Activated CD4-positive, alpha-beta T cell treated with anti-CD3 and anti-CD28 coated beads for 24 hours (primary cell): ENCODE measurements around the gene DNAH3.
"Not testable (repeated sequence)": the region's sequence is repeated elsewhere in the genome, so short reads cannot be mapped to it uniquely, and the experiment has no call there.

Source experiments
- DNase-seq, 2 donors: peaks; one replicate each; pipeline ENCODE4 v3.0.0-alpha.2; 2020; ENCODE audit warnings: low read depth in 2 of 2

DNAH3 gene

GRCh38 chr16:21128991-21129390, 21.7 kb downstream of the DNAH3 start:
- no peak for DNase-seq

GRCh38 chr16:21126518-21126917, 24.1 kb downstream of the DNAH3 start:
- no peak for DNase-seq

- DNase-seq, result no peak
Measured at GRCh38 chr16:21125191-21125590, 25.5 kb downstream of the DNAH3 start.

- DNase-seq, result no peak
Measured at GRCh38 chr16:21120976-21121520, 29.6 kb downstream of the DNAH3 start.

- DNase-seq, result no peak
Measured at GRCh38 chr16:21117567-21117966, 33.1 kb downstream of the DNAH3 start.

GRCh38 chr16:21116148-21116693, 34.4 kb downstream of the DNAH3 start:
- no peak for DNase-seq

- not testable (repeated sequence) for DNase-seq
Measured at GRCh38 chr16:21115551-21115950, 35.1 kb downstream of the DNAH3 start.

- no peak for DNase-seq
Measured at GRCh38 chr16:21103941-21104860, 46.4 kb downstream of the DNAH3 start.

GRCh38 chr16:21101631-21102420, 48.8 kb downstream of the DNAH3 start:
- DNase-seq, result peak in 1 of 2 donors; percentile 6

- DNase-seq, result no peak
Measured at GRCh38 chr16:21100447-21100846, 50.2 kb downstream of the DNAH3 start.

- DNase-seq, result no peak
Measured at GRCh38 chr16:21097151-21097550, 53.5 kb downstream of the DNAH3 start.

DNA sequence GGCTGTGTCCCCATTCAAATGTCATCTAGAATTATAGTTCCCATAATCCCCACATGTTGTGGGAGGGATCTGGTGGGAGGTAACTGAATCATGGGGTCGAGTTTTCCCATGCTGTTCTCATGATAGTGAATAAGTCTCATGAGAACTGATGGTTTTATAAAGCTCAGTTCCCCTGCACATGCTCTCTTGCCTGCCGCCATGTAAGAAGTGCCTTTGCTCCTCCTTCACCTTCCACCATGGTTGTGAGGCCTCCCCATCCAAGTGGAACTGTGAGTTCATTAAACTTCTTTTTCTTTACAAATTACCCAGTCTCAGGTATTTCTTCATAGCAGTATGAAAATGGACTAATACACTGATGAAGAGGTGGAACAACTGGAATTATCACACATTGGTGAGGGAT, 55.9 kb downstream of the DNAH3 start:
- not testable (repeated sequence) for DNase-seq

GRCh38 chr16:21092951-21093350, 57.7 kb downstream of the DNAH3 start:
- no peak for DNase-seq

GRCh38 chr16:21088646-21089538, 61.8 kb downstream of the DNAH3 start:
- no peak for DNase-seq

GRCh38 chr16:21088143-21088542, 62.5 kb downstream of the DNAH3 start:
- no peak for DNase-seq

GRCh38 chr16:21084631-21085225, 65.9 kb downstream of the DNAH3 start:
- no peak for DNase-seq

- peak; percentile 26 to 40 for DNase-seq
Measured at GRCh38 chr16:21083729-21084268, 66.8 kb downstream of the DNAH3 start.

DNA sequence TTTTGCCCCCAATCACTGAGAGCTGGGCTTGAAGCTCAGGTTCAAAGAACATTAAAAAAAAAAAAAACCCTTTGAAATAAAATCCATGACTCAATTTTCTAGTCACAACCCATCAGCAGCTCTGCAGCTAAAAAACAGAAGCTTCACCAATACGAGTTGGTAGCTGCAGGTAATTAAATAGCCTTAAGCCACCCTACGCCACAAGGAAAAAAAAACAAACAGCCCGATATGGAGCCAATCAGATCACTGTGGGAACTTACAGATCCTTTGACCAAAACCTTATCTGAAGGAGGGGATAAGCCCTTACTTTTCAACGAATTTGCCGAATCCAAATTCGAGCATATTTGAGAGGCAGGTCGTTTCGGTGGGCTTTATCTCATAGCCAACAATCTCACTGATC, 69.3 kb downstream of the DNAH3 start:
- no peak for DNase-seq

- DNase-seq, result no peak
Measured at GRCh38 chr16:21078563-21078962, 72.1 kb downstream of the DNAH3 start.

DNA sequence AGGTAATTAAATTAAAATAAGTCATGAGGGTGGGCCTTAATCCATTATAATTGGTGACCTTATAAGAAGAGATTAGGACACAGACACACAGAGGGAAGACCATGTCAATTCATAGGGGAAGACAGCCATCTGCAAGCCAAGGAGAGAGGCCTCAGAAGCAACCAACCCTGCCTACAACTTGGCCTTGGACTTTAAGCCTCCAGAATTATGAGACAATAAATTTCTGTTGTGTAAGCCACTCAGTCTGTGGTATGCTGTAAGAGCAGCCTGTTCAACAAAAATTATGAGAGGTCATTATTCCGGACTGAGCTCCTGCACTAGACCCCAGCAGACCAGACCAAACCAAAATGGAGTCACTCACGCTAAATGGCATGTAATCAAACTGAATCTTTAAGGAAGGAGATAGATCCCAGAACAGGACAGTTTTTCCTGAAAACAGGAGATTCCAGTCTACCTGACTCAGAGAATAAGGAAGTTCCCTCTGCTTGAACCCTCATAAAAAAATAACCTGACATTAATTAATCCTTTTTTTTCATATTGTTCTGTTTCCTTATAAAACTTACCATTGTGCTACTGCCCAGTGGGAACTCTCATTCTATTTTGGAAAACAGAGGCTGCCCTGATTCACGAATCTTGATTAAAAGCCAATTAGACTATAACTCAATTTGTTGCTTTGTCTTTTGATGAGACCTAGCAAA, 74.3 kb downstream of the DNAH3 start:
- no peak for DNase-seq
